SK-N-MC (cell line): ENCODE data around the gene CUEDC2.

Source experiments
- DNase-seq: peaks from one replicate; pipeline ENCODE4 v3.0.0-alpha.2; 2011; ENCODE audit warnings: low read depth, low spot score
- H3K27ac ChIP-seq: fragments of 200-600 bp; sonication (generic); 2 replicates; pipeline ENCODE4 v1.5.1; 2016; ENCODE audit warnings: mixed run types
- H3K36me3 ChIP-seq: fragments of 200-600 bp; sonication (generic); 2 replicates; pipeline ENCODE4 v1.6.1; 2017; ENCODE audit warnings: antibody characterized with exemption, low read length, mixed read lengths; ENCODE audit not compliant: insufficient read depth
- H3K4me3 ChIP-seq: fragments of 200-600 bp; sonication (generic); 2 replicates; pipeline ENCODE4 v1.5.1; 2016
- H3K9ac ChIP-seq: fragments of 200-600 bp; sonication (generic); 2 replicates; pipeline ENCODE4 v1.8.0; 2017; ENCODE audit warnings: mixed run types, mixed read lengths; ENCODE audit not compliant: insufficient read length
- H3K9me3 ChIP-seq: fragments of 200-600 bp; sonication (generic); 2 replicates; pipeline ENCODE4 v1.6.1; 2017; ENCODE audit warnings: low read depth, mild to moderate bottlenecking, antibody characterized with exemption, low read length, moderate library complexity, mixed read lengths
- EZH2 ChIP-seq: fragments of 200-600 bp; sonication (generic); IDR thresholded peaks from one replicate; pipeline ENCODE4 v1.6.1; 2017; ENCODE audit warnings: antibody characterized with exemption
- FOXP2 ChIP-seq: optimal IDR thresholded peaks from 2 replicates; pipeline ENCODE3; 2011; ENCODE audit warnings: mild to moderate bottlenecking, moderate library complexity; ENCODE audit not compliant: insufficient read depth; ENCODE audit errors: extremely low read length, control extremely low read depth
- POLR2AphosphoS5 ChIP-seq: IDR thresholded peaks from 2 replicates; pipeline ENCODE4 v1.6.1; 2012; ENCODE audit warnings: mild to moderate bottlenecking, low read depth, low read length, borderline replicate concordance

Gene CUEDC2

GRCh38 chr10:102435529-102436233 is 3.3 kb upstream of the CUEDC2 start:
- DNase-seq, result no peak
- H3K36me3 ChIP-seq, result no peaks in the 10 kb centered on the region
- H3K4me3 ChIP-seq, result no peak overlapping the region
- H3K27ac ChIP-seq, result no peak overlapping the region
- H3K9ac ChIP-seq, result no peak overlapping the region
- H3K9me3 ChIP-seq, result no peaks in the 10 kb centered on the region
- TF ChIP-seq FOXP2 (no peak), EZH2 (no peak), POLR2AphosphoS5 (no peak; the same call in 1 of the 2 replicates)

DNA sequence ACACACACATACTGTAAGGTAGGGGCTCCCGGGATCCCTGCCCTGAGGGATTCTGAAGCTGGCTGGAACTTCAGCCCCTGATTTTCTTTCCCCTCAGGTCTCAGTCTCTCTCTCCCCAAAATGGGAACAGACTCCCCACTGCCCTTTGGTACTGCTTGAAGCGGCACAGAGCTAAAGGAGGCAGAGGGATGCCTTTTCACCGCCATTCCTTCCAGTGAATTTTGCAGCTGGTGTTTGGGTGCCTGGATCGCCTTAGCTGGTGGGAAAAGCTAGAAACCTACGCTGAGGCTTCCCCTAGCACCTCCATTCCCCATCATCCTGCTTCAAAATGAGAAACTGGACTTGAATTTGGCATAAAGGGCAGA is 2.7 kb upstream of the CUEDC2 start:
- H3K9me3 ChIP-seq, result no peaks in the 10 kb centered on the region
- no peaks in the 10 kb centered on the region for H3K36me3 ChIP-seq
- no peak overlapping the region for H3K9ac ChIP-seq
- no peak for TF ChIP-seq EZH2
- TF ChIP-seq FOXP2, result no peak
- TF ChIP-seq POLR2AphosphoS5, result no peak
- H3K4me3 ChIP-seq, result no peak overlapping the region
- no peak overlapping the region for H3K27ac ChIP-seq
- no peak for DNase-seq

GRCh38 chr10:102434394-102435132 is 2.2 kb upstream of the CUEDC2 start:
- H3K4me3 ChIP-seq, result no peak overlapping the region
- no peak overlapping the region for H3K9ac ChIP-seq
- H3K36me3 ChIP-seq, result no peaks in the 10 kb centered on the region
- H3K27ac ChIP-seq, result no peak overlapping the region
- DNase-seq, result no peak
- no peaks in the 10 kb centered on the region for H3K9me3 ChIP-seq
- TF ChIP-seq EZH2, result no peak
- no peak for TF ChIP-seq FOXP2
- TF ChIP-seq POLR2AphosphoS5, result no peak

GRCh38 chr10:102433619-102434046 is 1.3 kb upstream of the CUEDC2 start:
- H3K9me3 ChIP-seq, result no peaks in the 10 kb centered on the region
- no peak overlapping the region for H3K9ac ChIP-seq
- no peak overlapping the region for H3K27ac ChIP-seq
- H3K4me3 ChIP-seq, result no peak overlapping the region
- no peak for DNase-seq
- TF ChIP-seq EZH2 (no peak), POLR2AphosphoS5 (no peak), FOXP2 (no peak)
- H3K36me3 ChIP-seq, result no peaks in the 10 kb centered on the region

DNA sequence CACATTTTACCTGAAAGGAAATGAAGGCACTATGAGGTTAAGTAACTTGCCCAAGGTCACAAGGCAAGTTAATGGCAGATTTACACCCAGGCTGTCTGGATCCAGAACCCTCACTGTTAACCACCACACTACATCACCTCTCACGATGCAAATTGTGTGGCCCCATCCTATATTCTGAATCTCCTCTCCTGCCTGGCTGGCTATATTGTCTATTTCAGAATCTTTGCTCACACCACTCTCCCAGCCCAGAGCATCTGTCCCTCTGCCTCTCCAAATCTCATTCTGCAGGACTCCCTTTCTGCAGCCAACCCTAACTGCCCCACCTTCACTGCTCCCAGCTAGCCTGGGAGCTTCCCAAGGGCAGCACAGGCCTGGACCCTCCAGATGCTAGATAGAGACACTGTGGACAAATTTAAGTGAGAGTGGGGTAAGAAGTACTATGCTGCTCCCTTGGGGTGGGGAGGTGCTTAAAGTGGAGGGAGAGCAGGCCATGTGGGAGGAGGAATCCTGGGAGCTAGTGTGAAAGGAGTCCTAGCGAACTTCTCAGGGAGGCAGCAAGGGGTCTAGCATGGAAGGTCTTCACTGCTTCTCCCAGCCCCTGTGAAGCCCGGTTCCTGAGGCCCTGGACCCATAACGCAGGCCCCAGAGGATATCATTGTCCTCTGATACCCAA is 786 bp downstream of the CUEDC2 start:
- TF ChIP-seq EZH2, result no peak
- no peak; the same call in 1 of the 2 replicates for TF ChIP-seq POLR2AphosphoS5
- no peak for TF ChIP-seq FOXP2
- peak overlapping the region; percentile 78 for H3K4me3 ChIP-seq
- no peak for DNase-seq
- H3K36me3 ChIP-seq, result no peaks in the 10 kb centered on the region
- H3K27ac ChIP-seq, result no peak overlapping the region
- H3K9me3 ChIP-seq, result no peaks in the 10 kb centered on the region
- peak overlapping the region; percentile 88 for H3K9ac ChIP-seq

GRCh38 chr10:102429468-102429867 is 2.9 kb downstream of the CUEDC2 start:
- Histone ChIP-seq H3K36me3 (no peaks in the 10 kb centered on the region), H3K9me3 (no peaks in the 10 kb centered on the region), H3K9ac (no peak overlapping the region), H3K4me3 (no peak overlapping the region), H3K27ac (no peak overlapping the region)
- TF ChIP-seq POLR2AphosphoS5, result no peak
- TF ChIP-seq FOXP2, result no peak
- no peak for TF ChIP-seq EZH2
- no peak for DNase-seq

DNA sequence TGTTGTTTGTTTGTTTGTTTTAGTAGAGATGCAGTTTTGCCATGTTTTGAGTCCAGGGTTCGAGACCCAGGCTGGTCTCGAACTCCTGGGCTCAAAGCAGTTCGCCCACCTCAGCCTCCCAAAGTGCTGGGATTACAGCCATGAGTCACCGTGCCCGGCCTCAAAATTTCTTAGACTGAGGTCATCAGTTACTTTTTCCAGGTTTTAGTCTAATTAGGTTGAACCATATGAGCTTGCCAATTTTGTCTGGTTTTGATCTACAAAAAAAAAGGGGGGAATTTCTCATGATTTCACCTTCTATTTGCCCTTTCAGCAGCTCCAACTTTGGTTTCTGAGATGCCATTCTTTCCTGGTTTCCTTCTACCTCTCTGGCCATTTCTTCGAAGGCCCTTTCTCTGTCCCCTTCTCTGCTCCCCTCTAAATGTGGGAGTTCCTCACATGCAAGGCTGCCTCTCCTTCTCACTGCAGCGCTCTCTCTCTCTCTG is 5.5 kb downstream of the CUEDC2 start:
- Histone ChIP-seq H3K9me3 (no peaks in the 10 kb centered on the region), H3K4me3 (no peak overlapping the region), H3K36me3 (no peaks in the 10 kb centered on the region), H3K27ac (no peak overlapping the region), H3K9ac (no peak overlapping the region)
- TF ChIP-seq POLR2AphosphoS5 (no peak), FOXP2 (no peak), EZH2 (no peak)
- no peak for DNase-seq

GRCh38 chr10:102425444-102425843 is 6.9 kb downstream of the CUEDC2 start:
- no peak overlapping the region for H3K27ac ChIP-seq
- no peak overlapping the region for H3K9ac ChIP-seq
- DNase-seq, result no peak
- TF ChIP-seq FOXP2, result no peak
- TF ChIP-seq EZH2, result no peak
- no peak for TF ChIP-seq POLR2AphosphoS5
- no peak overlapping the region for H3K4me3 ChIP-seq
- H3K9me3 ChIP-seq, result no peaks in the 10 kb centered on the region
- no peaks in the 10 kb centered on the region for H3K36me3 ChIP-seq
